Stimulated activated CD4-positive, alpha-beta T cell treated with anti-CD3 and anti-CD28 coated beads, Interleukin-1b, Interleukin-23, amount 100 ng/mL, for 1 hour (primary cell): ENCODE measurements around the gene MEDAG.

ENCODE experiments used
- DNase-seq, 2 donors: peaks; one replicate each; pipeline ENCODE4 v3.0.0-alpha.2; 2020; ENCODE audit warnings: low read depth in 2 of 2

The MEDAG gene

DNA sequence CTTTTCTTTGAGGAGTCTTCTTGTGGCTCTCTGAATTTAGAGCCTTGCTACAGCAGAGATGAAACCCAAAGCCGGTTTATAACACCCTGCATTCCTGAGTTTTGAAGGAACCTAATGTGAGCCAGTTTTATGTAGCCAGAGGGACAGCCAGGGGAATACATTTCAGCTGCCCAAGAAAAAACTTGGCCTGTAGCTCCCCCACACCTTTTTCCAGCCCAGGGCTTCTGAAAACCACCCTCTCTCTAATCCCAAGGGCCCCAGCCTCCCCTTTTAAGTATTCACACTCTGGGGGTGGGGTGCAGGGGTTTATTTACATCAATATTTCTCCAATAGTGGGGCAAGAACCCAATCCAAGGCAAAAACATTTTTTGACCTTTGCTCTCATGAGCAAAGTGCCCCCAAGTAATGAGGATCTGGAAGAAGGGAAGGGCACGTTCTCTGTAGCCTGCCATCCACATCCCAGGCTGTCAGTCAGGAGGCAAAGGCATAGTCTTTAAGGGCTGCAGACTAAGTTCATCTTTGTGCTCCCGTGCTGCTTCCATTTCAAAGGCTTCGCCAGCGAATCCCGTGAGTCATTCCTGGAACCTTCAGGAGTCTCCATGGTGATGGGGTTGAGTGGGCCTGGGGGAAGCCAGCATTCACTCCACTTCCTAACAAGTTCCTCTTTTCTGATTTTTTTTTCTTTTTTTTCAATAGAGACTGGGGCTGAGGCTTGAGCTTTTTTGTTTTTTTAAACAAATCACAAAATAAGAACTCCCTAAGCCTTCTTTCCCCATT, 33.2 kb upstream of the MEDAG start:
- DNase-seq = no peak

GRCh38 chr13:30873499-30873898, 32.6 kb upstream of the MEDAG start:
- DNase-seq = no peak

DNA sequence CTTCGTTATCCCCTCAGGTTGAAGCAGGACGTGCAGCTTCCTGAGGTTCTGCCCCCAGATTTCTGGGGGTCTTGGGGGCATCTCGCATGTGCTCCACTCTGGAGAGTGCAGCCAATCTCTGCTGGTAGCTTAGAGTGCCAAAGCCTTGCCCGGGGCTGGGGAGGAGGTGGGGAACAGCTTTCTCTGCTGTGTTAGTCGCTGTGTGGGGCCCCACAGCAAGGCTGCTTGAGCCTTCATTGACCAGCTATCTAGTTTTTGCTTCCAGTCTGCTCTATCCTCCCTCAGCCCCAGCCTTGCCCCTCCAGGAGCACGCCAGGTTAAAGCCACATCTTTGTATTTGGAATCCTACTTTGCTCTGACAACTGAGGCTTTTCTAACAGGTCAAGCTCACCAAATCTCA, 32.0 kb upstream of the MEDAG start:
- no peak for DNase-seq

- DNase-seq = no peak
These were observed 31.5 kb upstream of the MEDAG start for GRCh38 chr13:30874561-30874960.

DNA sequence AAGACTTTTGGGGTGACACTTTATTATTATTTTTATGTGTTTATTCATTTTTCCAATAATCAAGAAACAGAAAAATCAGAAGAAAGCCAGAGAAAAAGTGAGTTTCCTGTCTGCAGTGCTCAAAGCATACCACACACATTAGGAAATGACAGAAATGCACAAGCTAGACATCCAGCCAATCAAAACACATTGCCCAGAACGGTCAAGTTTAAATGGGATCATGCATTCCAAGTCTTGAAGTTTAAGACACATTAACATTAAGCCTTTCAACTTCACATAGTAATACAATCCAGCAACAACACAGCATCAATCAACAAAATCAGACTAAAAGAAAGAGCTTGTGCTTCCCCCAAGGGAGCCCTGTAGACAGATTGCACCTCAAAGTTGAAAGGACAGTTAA, 28.7 kb upstream of the MEDAG start:
- no peak for DNase-seq

DNA sequence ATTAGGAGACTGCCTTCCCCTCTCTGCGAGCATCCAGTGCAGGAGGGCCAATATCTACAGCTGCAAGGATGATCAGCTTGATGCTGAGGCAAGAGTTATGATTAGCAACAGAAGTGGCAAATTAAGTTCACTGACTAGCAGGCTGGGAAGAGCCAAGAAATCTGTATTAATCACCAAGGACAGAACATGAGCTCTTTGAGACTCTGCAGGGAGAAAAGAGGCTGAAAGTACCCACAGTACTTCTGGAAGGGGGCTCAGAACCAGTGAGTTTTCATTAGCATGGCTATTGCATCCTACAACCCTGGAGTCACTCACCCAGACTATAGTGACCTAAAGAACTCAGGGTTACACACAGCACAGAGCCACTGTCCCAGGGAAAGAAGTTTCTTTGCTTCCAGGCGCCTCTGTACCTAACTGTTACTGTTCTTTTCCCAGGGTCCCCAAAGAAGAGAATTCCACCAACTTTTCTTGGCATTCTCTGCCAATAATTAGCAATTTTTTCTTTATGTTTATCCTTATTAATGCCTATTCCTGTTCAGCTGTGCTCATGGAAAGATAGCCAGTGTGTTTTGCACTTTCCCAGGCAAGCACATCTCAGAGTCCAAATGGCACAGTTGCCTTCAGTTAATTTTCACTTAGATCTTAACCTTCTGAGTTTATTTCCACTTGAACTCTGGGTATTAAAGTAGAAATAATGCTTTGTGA, 25.8 kb upstream of the MEDAG start:
- DNase-seq = no peak

GRCh38 chr13:30880856-30881155, 25.3 kb upstream of the MEDAG start:
- DNase-seq = no peak

DNA sequence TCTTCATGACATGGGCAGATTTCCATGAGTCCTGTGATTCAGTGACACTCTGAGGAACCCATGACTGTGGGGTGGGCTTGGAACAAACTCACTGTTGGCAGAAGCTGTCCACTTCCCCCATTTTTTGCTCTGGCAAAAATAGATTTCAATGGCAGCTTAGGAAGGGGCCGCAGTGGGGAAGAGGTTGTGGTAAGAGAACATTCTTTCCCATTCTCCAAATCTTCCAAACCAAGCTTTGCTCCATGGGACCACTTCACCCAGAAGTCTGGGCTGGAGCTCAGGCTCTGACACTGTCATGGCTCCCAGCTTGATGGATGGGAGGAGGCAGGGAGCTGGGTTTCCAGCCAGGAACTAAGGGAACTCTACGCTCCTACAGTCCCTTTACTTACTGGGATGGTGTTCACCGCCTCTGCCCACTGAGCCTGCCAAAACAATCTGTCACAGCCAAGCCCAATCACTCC, 24.9 kb upstream of the MEDAG start:
- no peak for DNase-seq

DNA sequence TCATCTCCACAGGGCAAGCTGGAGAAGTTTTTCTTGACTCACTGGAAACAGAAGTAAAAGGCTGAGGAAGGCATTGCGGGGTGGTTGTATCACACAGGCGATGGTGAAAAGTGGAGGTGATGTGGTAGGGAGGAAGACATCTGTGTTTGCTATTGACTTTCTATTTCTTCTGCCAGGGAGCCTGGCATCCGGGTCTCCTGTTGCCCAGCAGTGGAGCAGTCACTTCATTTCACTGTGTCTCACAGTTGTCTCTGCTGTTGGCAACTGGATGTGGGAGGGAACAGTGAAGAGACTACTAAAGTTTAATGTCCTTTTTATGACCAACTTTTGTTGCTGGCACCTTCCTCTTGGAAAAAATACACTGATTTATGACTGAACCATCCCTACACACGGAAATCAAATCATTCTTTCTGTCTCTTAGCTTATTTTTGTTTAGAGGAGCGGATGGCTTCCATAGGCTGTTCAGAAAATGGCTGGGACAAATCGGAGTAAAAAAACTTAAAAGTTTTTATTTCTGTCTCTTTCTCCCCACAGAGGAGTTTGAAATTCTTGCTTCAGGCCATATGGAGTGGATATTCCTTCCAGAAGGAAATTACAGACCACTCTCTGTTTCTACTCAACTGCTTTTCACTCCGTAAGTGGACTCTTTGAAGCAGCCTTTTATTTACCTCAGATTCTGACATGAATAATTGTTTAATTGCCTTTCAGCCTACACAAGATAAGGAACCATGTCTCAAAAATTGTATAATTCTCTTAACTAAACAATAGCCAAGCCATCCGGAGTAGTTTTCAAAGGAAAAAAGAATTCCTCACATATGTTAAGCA, 23.8 kb upstream of the MEDAG start:
- no peak for DNase-seq

DNA sequence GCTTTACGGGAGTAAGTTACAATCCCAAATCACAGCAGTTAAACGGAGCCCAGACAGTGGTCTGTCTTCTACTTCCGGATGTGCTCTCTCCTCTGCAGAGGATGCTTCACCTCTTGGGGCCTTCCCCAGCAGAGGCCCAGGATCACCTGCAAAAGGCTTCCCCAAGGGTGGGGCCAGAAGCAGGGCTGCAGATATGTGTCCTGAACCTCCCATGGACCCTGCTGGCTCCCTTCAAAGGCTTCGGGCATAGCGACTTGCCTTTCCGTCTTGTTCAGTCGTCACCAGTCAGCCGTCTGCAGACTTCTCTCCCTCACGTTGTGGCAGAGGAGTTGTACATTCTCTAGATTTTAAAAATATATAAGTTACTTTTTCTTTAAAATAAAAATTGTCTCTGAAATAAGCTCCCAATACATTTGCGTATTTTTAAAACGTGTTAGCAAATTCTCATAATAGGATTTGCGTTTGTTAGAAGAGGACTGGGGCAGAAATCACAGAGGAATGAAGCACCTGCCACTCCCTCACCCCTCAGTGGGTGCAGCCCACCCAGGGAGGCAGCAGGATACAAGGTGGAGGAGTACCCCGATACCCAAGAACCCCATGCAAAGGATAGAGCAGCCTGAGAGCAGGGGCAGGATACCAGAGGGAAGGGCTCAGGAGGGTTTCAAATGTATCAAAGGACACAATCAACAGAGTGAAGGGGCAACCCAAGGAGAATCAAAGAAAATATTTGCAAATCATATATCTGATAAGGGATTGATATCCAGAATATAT, 22.9 kb upstream of the MEDAG start:
- no peak for DNase-seq

- no peak for DNase-seq
These were observed 21.5 kb upstream of the MEDAG start for GRCh38 chr13:30884543-30884942.

DNA sequence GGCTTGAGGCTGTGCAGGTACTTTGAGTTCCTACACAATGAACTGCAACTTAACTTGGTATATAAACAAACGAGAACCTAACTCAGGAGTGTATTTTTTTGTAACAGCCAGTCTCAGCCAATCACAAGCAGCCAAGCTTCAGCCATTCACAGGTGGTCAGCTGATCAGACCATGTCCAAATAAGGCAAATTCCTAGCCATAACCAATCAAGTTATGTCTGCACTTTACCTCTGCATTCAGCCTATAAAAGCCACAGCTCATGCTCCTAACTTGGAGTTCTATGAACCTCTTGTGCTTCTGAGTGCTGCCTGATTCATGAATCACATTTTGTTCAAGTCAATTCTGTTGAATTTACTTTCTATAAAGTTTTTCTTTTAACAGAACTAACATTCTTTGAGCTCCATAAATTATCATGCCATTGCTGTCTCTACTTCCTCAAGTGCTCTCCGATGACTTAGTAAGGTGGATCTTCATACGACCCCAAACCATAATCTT, 16.8 kb upstream of the MEDAG start:
- no peak for DNase-seq

DNA sequence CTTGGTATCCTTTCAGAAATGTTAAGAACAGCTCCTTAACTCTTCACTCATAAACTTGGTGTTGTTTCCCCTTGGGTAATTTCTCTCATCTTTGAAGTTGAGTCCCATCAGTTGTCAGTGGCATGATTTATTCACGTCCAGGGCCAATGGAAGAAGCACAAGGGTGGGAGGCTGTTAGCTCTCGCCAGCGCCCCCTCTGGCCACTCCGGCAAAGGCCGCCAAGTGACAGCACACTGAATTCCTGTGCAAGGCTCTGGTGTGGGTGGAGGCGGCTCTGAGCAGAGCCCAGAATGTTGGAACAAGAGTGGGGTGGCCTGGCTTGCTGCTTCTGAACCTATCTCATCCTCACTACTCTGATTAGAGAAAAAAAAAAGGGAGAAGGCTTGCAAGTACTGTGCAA, 13.1 kb upstream of the MEDAG start:
- no peak for DNase-seq

DNA sequence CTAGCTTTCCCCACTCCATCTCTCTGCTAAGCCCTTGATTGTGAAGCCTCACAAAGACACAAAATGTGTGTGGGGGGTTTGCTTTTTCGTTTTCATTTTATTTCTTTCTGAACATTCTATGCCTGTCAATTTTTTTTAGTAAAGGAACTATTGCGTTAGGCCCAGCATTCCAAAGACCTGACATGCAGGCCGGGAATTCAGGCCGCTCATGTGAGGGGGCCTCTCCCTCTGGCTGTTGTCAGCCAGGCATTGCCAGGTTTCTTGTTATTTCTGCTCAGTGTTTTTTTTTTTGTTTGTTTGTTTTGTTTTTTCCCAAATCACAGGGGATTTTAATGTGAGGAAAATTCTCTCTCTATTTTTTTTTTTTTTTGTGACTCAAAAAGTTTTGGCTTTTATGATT, 10.3 kb upstream of the MEDAG start:
- no peak for DNase-seq

- DNase-seq = no peak
These were observed 8.0 kb upstream of the MEDAG start for GRCh38 chr13:30898070-30898469.

DNA sequence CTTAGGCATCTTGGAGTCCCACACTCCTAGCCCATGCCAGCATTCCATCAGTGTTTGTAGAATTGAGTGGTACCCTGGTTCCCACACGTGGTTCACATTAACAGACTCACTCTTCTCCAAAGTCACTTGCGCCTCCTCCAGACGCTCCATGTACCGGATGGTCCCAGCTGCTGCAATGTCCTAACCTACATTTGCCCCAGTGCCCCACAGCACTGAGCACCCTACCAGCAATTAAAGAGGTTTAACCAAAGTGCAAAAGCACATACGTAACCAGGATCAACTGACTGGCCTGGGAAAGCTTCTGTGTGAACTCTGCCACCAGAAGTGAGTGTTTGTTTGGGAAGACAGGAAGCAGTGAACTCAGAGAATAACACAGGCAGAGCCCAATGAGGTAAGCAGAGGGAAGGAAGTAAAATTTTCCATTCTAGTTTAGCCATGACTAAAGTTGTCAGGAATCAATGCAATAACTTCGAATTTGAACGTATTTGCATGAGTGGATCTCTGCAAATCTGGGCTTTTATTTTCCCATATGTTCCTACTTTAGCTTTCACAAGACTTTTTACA, 7.3 kb upstream of the MEDAG start:
- DNase-seq = no peak

DNA sequence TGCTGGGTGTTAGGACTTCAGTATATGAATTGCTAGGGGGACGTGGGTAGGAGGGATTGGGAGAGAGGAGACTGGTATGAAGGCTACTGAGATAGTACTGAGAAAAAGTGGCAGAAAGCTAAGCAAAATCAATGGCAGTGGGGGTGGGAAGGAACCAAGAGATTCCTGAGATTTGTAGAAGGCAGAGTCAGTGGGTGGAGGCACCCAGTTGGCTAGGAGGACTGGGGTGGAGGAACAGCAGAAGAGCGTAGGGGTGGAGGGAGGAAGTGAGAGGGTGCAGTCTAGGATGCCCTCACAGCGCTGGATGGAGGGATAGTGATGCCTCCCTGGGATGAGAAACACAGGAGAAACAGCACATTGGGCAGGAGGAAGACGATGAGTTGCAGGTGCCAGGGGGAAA, 5.6 kb upstream of the MEDAG start:
- no peak for DNase-seq

DNA sequence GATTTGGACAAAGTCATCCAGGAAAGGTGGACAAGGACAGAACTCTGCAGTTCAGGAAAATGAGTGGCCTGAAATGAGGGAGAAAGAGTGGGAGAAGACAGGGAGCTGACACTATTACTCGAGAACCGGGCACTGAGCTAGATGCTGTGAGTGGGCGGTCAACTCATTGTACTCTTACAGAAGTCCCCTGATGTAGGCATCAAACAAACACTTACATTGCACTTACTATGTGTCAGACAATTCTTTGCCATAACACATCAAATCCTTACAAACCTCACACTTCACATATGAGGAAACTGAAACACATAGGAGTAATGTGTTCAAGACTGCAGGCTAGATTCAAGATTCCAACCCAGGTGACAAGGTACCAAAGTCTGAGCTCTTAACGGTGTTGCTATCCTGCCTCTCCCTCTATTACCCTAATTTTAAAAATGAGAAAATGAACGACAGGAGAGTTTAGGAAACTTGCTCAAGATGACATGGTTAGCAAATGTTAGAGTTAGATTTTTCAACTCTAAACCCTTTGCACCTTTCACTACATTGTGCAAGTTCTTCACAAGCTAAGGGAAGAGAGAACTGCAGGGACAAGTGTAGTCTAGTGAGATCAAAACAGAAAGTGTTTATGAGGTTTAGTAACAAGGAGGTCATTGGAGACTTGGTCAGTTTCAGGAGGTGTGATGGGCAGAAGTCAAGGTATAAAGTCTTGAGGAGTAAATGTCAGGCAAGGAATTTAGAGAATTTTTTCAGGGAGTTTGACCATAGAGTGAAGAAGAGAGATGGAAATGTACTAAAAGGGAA, 4.9 kb upstream of the MEDAG start:
- DNase-seq = no peak

- DNase-seq = no peak
These were observed 2.0 kb upstream of the MEDAG start for GRCh38 chr13:30904043-30904442.

- no peak for DNase-seq
These were observed 460 bp downstream of the MEDAG start for GRCh38 chr13:30906411-30907051.
